ENCODE results near the gene CLEC19A. TPM values are rescaled to one million over a fixed set of nuclear protein-coding genes. Genes with fewer than 3 reads are reported as not detected.

Gene CLEC19A
- total and polyA plus RNA-seq, 3 donors from 2014 or later: not detected

- Histone ChIP-seq H3K9me3 (no peaks in the 10 kb centered on the region), H3K36me3 (ENCODE audit: low read depth, missing control alignments) (no peaks in the 10 kb centered on the region), H3K27ac (no peak overlapping the region), H3K27me3 (no peaks in the 10 kb centered on the region), H3K4me3 (no peak overlapping the region), H3K4me1 (no peaks in the 10 kb centered on the region)
- intact Hi-C loops (cut with DNase I; ENCODE audit: low total_unique reads): no loop called here
- DNase-seq: no peak
- 34 to 53% methylated on average over 9 to 11 of the region's 11 CpGs for WGBS, 2 donors
- TF ChIP-seq CTCF (IDR thresholded peaks at IDR 0.05) (no peak), POLR2A (IDR thresholded peaks at IDR 0.05) (no peak)
Measured at GRCh38 chr16:19348578-19349315, 63.2 kb downstream of the CLEC19A start.

GRCh38 chr16:19354371-19354770 lies 68.8 kb downstream of the CLEC19A start:
- DNase-seq: no peak
- Histone ChIP-seq H3K9me3 (no peaks in the 10 kb centered on the region), H3K4me1 (no peaks in the 10 kb centered on the region), H3K27me3 (no peaks in the 10 kb centered on the region), H3K4me3 (no peak overlapping the region), H3K27ac (no peak overlapping the region), H3K36me3 (ENCODE audit: low read depth, missing control alignments) (no peaks in the 10 kb centered on the region)
- no peak for TF ChIP-seq POLR2A (IDR thresholded peaks at IDR 0.05)
- intact Hi-C loops (cut with DNase I; ENCODE audit: low total_unique reads): no loop called here
- 70 to 73% methylated on average over 2 of the region's 2 CpGs for WGBS, 2 donors

- 71 to 84% methylated on average over 4 of the region's 4 CpGs for WGBS, 2 donors
- H3K36me3 ChIP-seq (ENCODE audit: low read depth, missing control alignments): no peaks in the 10 kb centered on the region
- TF ChIP-seq CTCF (IDR thresholded peaks at IDR 0.05) (no peak), POLR2A (IDR thresholded peaks at IDR 0.05) (no peak)
- H3K4me3 ChIP-seq: no peak overlapping the region
- no peak for DNase-seq
- no peak overlapping the region for H3K27ac ChIP-seq
- intact Hi-C loops (cut with DNase I; ENCODE audit: low total_unique reads): no loop called here
- no peaks in the 10 kb centered on the region for H3K4me1 ChIP-seq
- no peaks in the 10 kb centered on the region for H3K9me3 ChIP-seq
- no peaks in the 10 kb centered on the region for H3K27me3 ChIP-seq
Measured at GRCh38 chr16:19356024-19356952, 70.8 kb downstream of the CLEC19A start.

- TF ChIP-seq CTCF (IDR thresholded peaks at IDR 0.05) (no peak), POLR2A (IDR thresholded peaks at IDR 0.05) (no peak)
- H3K36me3 ChIP-seq (ENCODE audit: low read depth, missing control alignments): no peaks in the 10 kb centered on the region
- DNase-seq: no peak
- no peaks in the 10 kb centered on the region for H3K4me1 ChIP-seq
- intact Hi-C loops (cut with DNase I; ENCODE audit: low total_unique reads): no loop called here
- H3K27ac ChIP-seq: no peak overlapping the region
- H3K9me3 ChIP-seq: no peaks in the 10 kb centered on the region
- no peaks in the 10 kb centered on the region for H3K27me3 ChIP-seq
- 92 to 98% methylated on average over 2 of the region's 2 CpGs for WGBS, 2 donors
- H3K4me3 ChIP-seq: no peak overlapping the region
Measured at GRCh38 chr16:19359556-19359955, 74.0 kb downstream of the CLEC19A start.

Other genes with a start within 250 kb of the CLEC19A start
- gene COQ7, start 218.1 kb upstream of the CLEC19A start, total RNA-seq: 10 to 100 TPM; 42.0 to 53.6 TPM
- 58.4 TPM for gene COQ7, start 218.1 kb upstream of the CLEC19A start, polyA plus RNA-seq (ENCODE audit: insufficient read depth, low read depth, low replicate concordance)
- gene ITPRIPL2, start 171.8 kb upstream of the CLEC19A start, total RNA-seq: 10 to 100 TPM; 15.7 to 24.6 TPM
- gene ITPRIPL2, start 171.8 kb upstream of the CLEC19A start, polyA plus RNA-seq (ENCODE audit: insufficient read depth, low read depth, low replicate concordance): 8.5 TPM
- 1 to 10 TPM; 3.1 to 3.7 TPM for gene SYT17, start 117.5 kb upstream of the CLEC19A start, total RNA-seq
- gene SYT17, start 117.5 kb upstream of the CLEC19A start, polyA plus RNA-seq (ENCODE audit: insufficient read depth, low read depth, low replicate concordance): 0.75 TPM
- 1 to 10 TPM; 4.5 to 7.1 TPM for gene TMC5, start 132.2 kb downstream of the CLEC19A start, total RNA-seq
- gene TMC5, start 132.2 kb downstream of the CLEC19A start, polyA plus RNA-seq (ENCODE audit: insufficient read depth, low read depth, low replicate concordance): 27.7 TPM
- 10 to 100 TPM; 42.4 to 44.1 TPM for gene GDE1, start 236.4 kb downstream of the CLEC19A start, total RNA-seq
- gene GDE1, start 236.4 kb downstream of the CLEC19A start, polyA plus RNA-seq (ENCODE audit: insufficient read depth, low read depth, low replicate concordance): 54.6 TPM
- 10 to 100 TPM; 31.0 to 54.2 TPM for gene CCP110, start 238.2 kb downstream of the CLEC19A start, total RNA-seq
- gene CCP110, start 238.2 kb downstream of the CLEC19A start, polyA plus RNA-seq (ENCODE audit: insufficient read depth, low read depth, low replicate concordance): 55.7 TPM